ENCODE data around the gene SQSTM1.
A peak's percentile ranks its signal among the peaks of the same experiment; 100 is the strongest.

DNA sequence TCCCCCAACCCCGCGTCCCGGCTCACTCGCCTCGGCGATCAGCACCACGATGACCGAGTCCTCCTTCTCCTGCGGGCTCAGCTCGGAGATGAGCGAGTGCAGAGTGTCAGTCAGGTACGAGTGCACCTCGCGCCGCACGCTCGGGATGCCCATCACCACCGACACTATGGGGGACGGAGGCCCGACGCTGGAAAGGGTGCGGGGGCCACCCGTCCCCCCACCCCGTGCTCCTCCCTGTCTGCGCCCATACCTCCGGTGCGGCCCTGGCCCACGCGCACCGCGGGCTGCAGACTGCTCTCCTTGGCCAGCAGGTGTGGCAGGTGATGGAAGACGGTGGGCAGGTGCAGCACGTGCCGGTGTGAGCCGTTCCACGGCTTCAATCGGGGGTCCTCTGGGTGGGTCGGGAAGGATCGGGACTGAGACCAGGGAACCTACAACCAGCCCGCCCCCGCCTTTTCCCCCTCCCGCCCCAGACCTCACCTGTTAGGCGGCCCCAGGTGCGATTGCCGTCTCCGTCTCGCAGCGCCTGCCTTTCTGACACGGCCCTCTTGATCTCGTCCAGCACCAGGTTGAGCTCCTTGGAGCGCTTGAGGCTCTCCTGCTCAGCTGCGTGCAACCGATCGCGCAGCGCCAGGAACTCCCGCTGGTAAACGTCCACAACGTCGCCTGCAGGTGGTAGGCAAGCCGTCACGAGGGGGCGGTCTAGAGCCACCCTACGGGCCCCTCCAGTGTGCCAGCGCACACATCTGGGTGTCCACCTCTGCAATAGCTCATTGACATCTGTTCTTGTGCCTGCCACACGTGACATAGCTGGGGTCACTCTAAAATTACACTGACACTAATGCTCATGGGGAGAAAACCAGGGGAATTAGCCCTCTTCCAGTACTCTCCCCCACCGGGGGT, 19.1 kb upstream of the SQSTM1 start:
- peak in 1 of 3 donors; percentile 9 for TF ChIP-seq POLR2A (IDR thresholded peaks at IDR 0.05)
- TF ChIP-seq, protein P1, sequence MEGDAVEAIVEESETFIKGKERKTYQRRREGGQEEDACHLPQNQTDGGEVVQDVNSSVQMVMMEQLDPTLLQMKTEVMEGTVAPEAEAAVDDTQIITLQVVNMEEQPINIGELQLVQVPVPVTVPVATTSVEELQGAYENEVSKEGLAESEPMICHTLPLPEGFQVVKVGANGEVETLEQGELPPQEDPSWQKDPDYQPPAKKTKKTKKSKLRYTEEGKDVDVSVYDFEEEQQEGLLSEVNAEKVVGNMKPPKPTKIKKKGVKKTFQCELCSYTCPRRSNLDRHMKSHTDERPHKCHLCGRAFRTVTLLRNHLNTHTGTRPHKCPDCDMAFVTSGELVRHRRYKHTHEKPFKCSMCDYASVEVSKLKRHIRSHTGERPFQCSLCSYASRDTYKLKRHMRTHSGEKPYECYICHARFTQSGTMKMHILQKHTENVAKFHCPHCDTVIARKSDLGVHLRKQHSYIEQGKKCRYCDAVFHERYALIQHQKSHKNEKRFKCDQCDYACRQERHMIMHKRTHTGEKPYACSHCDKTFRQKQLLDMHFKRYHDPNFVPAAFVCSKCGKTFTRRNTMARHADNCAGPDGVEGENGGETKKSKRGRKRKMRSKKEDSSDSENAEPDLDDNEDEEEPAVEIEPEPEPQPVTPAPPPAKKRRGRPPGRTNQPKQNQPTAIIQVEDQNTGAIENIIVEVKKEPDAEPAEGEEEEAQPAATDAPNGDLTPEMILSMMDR (IDR thresholded peaks at IDR 0.05): peak; percentile 52 to 87 (median 77)

All from body of pancreas (tissue), 4 donors.